Naive B cell (primary cell): ENCODE results near the gene DHCR7. TPM values are rescaled to one million over a fixed set of nuclear protein-coding genes. Genes with fewer than 3 reads are reported as not detected.
A peak's percentile ranks its signal among the peaks of the same experiment; 100 is the strongest.

Experiments used
- ATAC-seq, 2 donors: fragments of 150-1000 bp; cut with Tn5 transposase; 2 replicates each; pipeline ENCODE4 v1.10.0; 2021; ENCODE audit warnings: low read depth in 2 of 2, mild to moderate bottlenecking in 2 of 2, moderate library complexity in 2 of 2
- DNase-seq: peaks from one replicate; pipeline ENCODE4 v3.0.0; 2022
- H3K27ac Mint-ChIP-seq, 6 donors: one replicate each; pipeline ENCODE4 v1.8.0; 2020 to 2022; ENCODE audit warnings: mild to moderate bottlenecking in 6 of 6, mixed read lengths in 6 of 6, moderate library complexity in 5 of 6, inconsistent platforms in 2 of 6
- H3K27me3 Mint-ChIP-seq, 3 donors: one replicate each; pipeline ENCODE4 v1.8.0; 2021 to 2022; ENCODE audit warnings: mixed read lengths in 3 of 3, mild to moderate bottlenecking in 1 of 3
- H3K36me3 Mint-ChIP-seq, 2 donors: one replicate each; pipeline ENCODE4 v1.8.0; 2020 to 2022; ENCODE audit warnings: mixed read lengths in 2 of 2, inconsistent platforms in 1 of 2, mild to moderate bottlenecking in 1 of 2
- H3K4me1 Mint-ChIP-seq, 3 donors: one replicate each; pipeline ENCODE4 v1.8.0; 2020 to 2022; ENCODE audit warnings: mixed read lengths in 3 of 3, inconsistent platforms in 1 of 3, mild to moderate bottlenecking in 1 of 3, moderate library complexity in 1 of 3
- H3K4me3 Mint-ChIP-seq, 8 donors: one replicate each; pipeline ENCODE4 v1.8.0; 2020 to 2022; ENCODE audit warnings: mild to moderate bottlenecking in 8 of 8, mixed read lengths in 8 of 8, moderate library complexity in 8 of 8, inconsistent platforms in 2 of 8
- H3K9me3 Mint-ChIP-seq, 7 donors: one replicate each; pipeline ENCODE4 v1.8.0; 2020 to 2022; ENCODE audit warnings: mixed read lengths in 7 of 7, mild to moderate bottlenecking in 5 of 7, inconsistent platforms in 2 of 7, moderate library complexity in 1 of 7
- polyA plus RNA-seq, 6 donors: library from polyadenylated mRNA; unstranded; fragments of 300-500 nt; fragmentation: Illumina TruSeq; gene quantifications; one replicate each; pipeline ENCODE4 v1.2.3, GENCODE V29; 2021; ENCODE audit warnings: low read depth in 6 of 6

The DHCR7 gene
- polyA plus RNA-seq, 6 donors from 2014 or later: 10.2 to 19.0 (median 15.3) TPM

- Mint-ChIP-seq H3K27me3 (peaks cover 0 to 16% (median 10%) of the 10 kb centered on the region in 3 donors), H3K4me1 (peaks cover 74 to 93% (median 89%) of the 10 kb centered on the region in 3 donors), H3K27ac (peak overlapping the region in 1 of 6 donors; percentile 5), H3K9me3 (peaks cover 0 to 12% (median 6%) of the 10 kb centered on the region in 7 donors), H3K4me3 (peak overlapping the region in 6 of 8 donors; percentile 9 to 69 (median 26)), H3K36me3 (peaks cover 7 to 28% of the 10 kb centered on the region in 2 donors)
- ATAC-seq (no peak), DNase-seq (no peak)
Observed at GRCh38 chr11:71386202-71386601, 62.0 kb downstream of the DHCR7 start.

DNA sequence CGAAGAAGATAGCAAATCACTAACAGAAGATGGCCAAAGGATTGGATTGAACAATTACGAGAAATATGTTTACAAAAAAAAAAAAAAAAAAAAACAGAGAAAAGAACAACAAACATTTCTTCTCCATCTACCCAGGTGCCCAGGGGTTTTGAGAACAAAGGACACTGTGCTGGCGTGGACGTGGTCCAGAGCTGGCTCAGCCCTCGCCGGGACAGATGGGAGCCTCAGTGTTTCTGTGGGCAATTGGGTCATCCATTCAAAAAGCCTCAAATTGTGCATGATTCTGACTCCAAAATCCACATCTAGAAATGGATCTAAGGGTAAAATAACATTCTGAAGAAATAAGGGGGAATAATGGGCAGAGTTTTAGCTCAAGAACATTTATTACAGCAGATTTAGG is 63.1 kb downstream of the DHCR7 start:
- DNase-seq: no peak
- Mint-ChIP-seq H3K27ac (no peak overlapping the region), H3K4me1 (peaks cover 71 to 90% (median 84%) of the 10 kb centered on the region in 3 donors), H3K27me3 (peaks cover 0 to 16% (median 10%) of the 10 kb centered on the region in 3 donors), H3K36me3 (peaks cover 7 to 28% of the 10 kb centered on the region in 2 donors), H3K4me3 (peak overlapping the region in 1 of 8 donors; percentile 9), H3K9me3 (peaks cover 0 to 13% (median 6%) of the 10 kb centered on the region in 7 donors)
- no peak for ATAC-seq

DNA sequence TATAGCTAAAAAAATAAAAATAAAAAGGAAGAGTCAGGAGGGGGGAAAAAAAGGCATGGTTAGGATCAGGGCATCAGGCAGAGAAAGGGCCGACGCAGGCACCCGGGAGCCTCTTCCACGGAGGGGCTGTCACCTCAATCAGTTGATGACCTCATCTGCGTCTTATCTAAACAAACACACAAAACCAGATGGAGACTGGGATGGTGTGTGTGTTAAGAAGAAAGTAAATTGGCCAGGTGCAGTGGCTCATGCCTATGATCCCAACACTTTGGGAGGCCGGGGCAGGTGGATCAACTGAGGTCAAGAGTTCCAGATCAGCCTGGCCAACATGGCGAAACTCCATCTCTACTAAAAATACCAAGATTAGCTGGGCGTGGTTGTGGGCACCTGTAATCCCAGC is 63.6 kb downstream of the DHCR7 start:
- ATAC-seq: no peak
- Mint-ChIP-seq H3K4me3 (peak overlapping the region in 4 of 8 donors; percentile 28 to 51 (median 46)), H3K27ac (peak overlapping the region in 1 of 6 donors; percentile 27), H3K36me3 (peaks cover 7 to 28% of the 10 kb centered on the region in 2 donors), H3K4me1 (peaks cover 74 to 90% (median 87%) of the 10 kb centered on the region in 3 donors), H3K9me3 (peaks cover 0 to 13% (median 6%) of the 10 kb centered on the region in 7 donors), H3K27me3 (peaks cover 0 to 16% (median 10%) of the 10 kb centered on the region in 3 donors)
- DNase-seq: no peak

Other genes starting within 250 kb of the DHCR7 start
- gene SHANK2, start 195.8 kb downstream of the DHCR7 start, polyA plus RNA-seq: not detected
- 10 to 100 TPM; 22.2 to 41.6 (median 32.1) TPM for gene NADSYN1, start 4.8 kb upstream of the DHCR7 start, polyA plus RNA-seq
- gene KRTAP5-7, start 78.9 kb upstream of the DHCR7 start, polyA plus RNA-seq: not detected
- gene KRTAP5-8, start 89.6 kb upstream of the DHCR7 start, polyA plus RNA-seq: not detected
- under 1 TPM in 1 of 6 donors, not detected in 5; 0.27 TPM for gene KRTAP5-9, start 100.0 kb upstream of the DHCR7 start, polyA plus RNA-seq
- not detected for gene KRTAP5-10, start 117.2 kb upstream of the DHCR7 start, polyA plus RNA-seq
- not detected for gene KRTAP5-11, start 134.5 kb upstream of the DHCR7 start, polyA plus RNA-seq